SKM-1 (cell line): ENCODE data around the gene ORC5.
"Not testable (repeated sequence)": the region's sequence is repeated elsewhere in the genome, so short reads cannot be mapped to it uniquely, and the experiment has no call there.

Experiments used
- DNase-seq: peaks from one replicate; lab custom pipeline; 2025; ENCODE audit not compliant: unreplicated experiment; lab: John Stamatoyannopoulos, UW

The ORC5 gene

DNA sequence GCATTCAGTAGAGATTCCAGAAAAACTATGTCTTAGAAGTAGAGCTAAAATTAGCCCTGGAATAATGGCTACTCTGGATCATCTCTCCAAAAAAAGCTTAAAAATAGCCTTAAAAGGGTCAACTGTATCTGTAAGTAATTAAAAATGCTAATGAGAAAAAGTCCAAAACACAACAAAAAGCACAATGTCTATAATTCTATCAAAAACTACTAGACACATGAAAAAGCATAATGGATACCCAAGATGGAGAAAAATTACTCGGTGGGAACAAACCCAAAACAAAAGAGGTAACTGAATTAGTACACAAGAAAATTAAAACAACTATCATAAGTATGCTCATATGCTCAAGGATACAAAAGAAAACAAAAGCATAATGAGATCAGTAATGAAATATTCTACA lies 15.4 kb downstream of the ORC5 start:
- DNase-seq: no peak

DNA sequence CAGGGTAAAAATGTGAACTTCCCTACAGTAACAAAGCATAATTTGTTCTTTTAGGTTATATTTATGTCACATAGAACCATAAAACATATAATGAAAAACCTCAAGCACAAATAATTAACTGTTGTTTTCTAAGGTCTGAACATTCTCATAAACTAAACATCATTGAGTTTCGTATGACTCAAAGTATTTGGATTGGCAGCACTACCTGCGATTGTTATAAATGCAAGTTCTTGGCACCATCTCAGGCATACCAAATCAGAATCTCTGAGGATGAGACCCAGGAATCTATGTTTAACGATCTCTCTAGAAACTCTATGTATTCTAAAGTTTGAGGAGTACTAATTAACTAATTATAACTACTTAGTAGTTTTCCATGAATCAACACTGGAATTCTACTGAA lies 22.5 kb downstream of the ORC5 start:
- DNase-seq: no peak

DNA sequence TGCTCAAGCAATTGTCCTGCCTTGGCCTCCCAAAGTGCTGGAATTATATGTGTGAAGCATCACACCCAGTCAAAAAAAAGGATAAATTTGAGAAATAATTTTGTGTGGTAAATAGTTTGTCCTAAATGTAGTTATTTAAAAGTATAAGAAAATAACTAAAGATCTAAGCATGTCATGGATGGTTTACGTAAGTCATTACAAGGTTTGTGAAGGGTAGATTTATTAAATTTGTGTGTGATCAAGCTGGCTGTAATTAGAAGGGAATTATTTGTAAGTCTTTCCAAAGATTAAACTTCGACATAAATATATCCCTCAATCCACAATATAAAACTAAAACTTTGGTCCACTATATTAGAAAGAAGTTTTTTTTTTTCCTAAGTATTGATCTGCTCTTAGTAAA lies 28.6 kb downstream of the ORC5 start:
- DNase-seq: no peak

DNA sequence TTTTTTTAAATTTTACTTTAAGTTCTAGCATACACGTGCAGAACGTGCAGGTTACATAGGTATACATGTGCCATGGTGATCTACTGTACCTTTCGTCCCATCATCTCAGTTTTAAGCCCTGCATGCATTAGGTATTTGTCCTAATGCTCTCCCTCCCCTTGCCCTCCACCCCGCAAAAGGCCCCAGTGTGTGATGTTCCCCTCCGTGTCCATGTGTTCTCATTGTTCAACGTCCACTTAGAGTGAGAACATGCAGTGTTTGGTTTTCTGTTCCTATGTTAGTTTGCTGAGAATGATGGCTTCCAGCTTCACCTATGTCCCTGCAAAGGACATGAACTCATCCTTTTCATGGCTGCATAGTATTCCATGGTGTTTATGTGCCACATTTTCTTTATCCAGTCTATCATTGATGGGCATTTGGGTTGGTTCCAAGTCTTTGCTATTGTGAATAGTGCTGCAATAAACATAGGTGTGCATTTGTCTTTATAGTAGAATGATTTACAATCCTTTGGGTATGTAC lies 30.2 kb downstream of the ORC5 start:
- not testable (repeated sequence) for DNase-seq

DNA sequence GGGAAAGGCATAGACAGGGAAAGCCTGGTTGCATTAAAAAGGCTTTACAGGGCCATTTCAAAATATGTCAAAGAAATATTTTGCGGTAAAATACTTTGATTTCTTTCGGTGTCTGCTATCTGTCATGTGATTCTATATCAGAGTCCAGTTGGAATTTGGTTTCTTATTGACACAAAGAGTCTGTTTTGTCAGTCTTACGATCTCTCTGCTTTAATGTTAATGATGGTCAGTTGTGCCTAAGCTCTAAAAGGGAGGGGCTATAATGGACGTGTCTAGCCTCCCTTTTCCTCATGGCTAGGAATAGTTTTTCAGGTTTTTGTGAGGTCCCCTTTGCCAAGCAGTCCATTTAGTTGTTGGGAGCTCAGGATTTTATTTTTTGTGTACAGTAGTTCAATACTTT lies 31.5 kb downstream of the ORC5 start:
- DNase-seq: no peak

DNA sequence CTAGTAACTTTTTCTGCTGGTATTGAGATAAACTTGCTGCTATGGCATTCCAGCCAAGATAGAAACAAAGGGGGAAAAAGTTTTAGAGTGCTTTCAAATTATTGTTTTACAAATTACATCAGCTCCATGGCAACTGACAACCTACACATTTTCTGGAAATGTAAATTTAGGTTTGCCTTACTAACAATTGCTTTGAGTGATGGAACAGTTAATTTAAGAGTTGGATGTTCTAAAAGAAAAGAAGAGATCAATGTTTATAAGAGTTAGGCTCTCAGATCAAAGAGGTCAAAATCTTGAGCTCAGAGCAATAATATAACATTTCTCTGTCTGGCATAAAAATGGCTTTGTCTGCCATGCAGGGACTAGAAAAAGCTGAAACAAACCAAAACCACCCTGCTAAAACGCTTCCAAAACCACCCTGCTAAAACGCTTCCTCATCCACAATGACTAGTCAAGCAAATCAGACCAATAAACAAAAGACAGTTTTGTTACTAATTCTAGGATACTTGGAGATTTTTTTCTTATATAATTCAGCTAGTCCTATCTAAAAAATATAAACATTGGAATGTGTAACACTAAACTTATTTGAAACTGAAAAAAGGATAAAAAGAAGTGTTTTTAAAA lies 32.3 kb downstream of the ORC5 start:
- DNase-seq: no peak

DNA sequence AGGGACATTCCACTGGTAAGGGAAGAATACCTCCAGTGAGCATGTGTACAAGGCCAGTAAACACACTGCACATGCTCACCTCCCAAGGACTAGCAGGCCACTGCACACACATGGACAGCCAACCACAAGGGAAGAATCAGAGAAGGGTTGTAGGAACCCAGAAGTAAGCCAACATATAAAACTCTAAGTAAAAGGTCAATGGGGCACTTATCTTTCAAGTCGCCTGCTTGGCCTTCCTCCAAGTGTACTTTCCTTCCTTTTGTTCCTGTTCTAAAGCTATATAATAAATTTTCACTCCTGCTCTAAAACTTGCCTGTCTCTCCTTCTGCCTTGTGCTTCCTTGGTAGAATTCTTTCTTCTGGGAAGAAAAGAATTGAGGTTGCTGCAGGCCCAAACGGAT lies 33.0 kb downstream of the ORC5 start:
- DNase-seq: no peak

DNA sequence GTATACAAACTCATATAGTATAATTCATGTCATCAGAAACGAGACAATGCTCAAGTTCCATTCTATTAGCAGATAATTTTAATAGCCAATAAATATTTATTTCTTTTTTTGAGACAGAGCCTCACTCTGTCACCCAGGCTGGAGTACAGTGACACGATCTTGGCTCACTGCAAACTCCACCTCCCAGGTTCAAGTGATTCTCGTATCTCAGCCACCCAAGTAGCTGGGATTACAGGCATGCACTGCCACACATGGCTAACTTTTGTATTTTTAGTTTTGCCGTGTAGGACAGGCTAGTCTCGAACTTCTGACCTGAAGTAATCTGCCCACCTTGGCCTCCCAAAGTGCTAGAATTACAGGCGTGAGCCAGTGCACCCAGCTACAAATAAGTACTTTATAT lies 45.7 kb downstream of the ORC5 start:
- DNase-seq: no peak

DNA sequence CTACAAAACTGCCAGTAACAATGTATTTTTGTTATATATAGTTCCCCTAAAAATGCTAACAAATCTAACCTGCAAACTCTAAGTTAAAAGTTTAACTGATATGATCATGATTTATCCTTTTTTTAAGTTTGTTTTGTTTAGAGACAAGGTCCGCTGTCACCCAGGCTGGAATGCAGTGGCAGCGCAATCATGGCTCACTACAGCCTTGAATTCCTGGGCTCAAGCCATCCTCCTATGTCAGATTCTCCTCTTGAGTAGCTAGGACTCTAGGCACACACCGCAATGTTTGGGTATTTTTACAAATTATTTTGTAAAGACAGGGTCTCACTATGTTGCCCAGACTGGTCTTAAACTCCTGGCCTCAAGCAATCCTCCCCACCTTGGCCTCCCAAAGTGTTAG lies 46.6 kb downstream of the ORC5 start:
- DNase-seq: no peak

DNA sequence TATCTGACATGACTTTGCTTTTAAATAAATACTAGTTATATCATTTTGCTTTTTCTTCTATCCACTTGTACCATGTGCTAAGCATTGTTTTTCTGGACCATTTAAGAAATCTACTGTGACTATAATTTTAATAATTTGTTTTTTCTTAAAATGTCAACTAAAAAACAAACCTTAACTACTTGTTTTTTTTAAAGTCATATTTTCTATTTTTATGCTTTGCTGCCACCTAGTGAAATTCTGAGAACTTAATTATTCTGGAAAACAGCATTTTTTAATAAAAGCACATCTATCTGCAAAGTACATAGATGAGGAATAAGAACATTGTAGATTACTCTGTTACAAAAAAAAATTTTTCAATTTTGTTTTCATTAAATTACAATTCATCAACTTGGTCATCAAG lies 47.4 kb downstream of the ORC5 start:
- DNase-seq: no peak

DNA sequence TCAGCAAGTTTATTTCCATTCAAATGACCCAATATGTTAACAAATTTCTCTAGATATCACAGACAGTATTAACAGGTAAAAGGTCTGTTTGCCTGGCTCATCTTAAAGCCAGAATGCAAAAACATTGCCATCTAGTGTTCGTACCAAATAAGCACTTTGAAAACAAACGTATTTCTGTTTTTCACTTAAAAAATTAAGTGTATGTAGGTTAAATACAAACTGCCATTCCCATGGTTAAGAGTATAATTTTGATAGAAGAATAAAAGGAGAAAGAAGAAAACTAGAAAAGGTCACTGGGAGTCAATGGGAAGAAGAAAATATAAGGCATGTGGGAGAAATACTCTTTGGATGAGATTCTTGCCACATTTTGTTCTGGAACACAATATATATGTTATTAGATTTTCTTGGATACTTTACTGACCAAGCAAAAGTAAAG lies 51.0 kb downstream of the ORC5 start:
- peak; percentile 15 for DNase-seq

DNA sequence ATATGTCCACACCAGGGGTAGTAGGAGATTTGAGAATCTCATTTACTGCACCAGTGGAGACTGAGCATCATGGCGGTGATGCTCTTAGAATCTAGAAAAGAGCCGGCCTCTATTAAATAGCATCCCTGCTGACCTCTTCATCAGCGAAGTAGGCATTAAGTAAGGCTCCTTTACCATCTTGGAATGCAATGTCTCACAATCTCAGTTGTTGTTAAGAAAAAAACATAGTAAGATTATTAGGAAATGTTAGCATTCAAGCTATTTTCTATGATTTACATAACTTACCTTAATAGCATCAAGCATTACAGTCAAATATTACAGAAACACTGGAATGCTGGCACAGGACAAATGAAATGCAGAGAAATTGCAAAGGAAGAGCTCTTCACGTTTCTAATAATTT lies 54.5 kb downstream of the ORC5 start:
- no peak for DNase-seq

DNA sequence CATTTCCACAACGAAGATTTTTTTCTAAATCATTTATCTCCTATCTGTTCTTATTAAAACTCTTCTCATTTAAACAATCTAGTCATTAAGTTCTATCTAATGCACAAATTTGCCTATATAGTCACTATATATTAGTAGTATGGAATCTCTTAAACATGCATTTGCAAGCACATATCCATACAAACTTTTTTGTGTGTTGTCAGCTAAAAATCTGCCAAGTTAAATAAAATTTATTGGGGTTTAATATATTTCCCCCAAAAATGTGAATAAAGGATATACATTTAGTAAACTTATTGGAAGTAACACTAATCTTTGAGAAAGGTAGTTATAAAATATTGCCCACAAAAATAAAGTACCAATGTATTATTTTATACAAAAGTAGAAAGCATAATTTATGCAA lies 55.3 kb downstream of the ORC5 start:
- no peak for DNase-seq

DNA sequence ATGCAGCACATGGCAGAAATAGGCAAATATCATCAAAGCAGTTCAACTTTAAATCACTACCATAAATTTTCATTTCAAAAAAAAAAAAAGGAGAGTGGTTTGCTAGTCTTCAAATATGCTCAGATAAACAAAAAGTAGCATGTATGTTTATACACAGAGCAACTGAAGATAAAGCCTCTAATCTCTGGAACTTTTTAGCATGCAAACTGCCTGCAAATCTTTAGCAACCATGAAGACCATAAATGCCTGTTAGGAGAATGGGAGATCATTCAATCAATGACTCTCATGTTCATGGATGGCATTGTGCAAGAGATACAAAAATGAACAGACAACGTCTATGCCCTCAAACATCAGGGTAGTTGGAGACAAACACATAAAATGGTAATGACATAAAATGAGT lies 57.3 kb downstream of the ORC5 start:
- DNase-seq: no peak

DNA sequence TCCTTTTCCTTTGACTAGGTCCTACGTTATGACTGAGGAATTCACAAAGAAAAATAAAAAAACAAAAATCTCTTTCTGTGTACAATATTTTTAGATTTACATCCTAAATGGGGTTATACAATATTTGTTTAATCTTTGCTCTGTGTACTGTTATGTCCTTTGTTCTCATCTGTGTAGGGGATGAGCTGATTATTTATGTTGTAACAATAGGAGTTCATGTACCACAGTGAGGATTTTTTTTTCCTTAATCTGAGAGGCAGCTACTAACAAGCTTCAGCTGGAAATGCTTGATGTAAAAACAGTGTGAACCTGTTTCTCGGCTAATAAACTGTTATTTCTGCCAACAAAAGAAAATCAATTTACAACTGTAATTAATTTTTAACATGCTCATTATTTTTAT lies 58.0 kb downstream of the ORC5 start:
- no peak for DNase-seq

DNA sequence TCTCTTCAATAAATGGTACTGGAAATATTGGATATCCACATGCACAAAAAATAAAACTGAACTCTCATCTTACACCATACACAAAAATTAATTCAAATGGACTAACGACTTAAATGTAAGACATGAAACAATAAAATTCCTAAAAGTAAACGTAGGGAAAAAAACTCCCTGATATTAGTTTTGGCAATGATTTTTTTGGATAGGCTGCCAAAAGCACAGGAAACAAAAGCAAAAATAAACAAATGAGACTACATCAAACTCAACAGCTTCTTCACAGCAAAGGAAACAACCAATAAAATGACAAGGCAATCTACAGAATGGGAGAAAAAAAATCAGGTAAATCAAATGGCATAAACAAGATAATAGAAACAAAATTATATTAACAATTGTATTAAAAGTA lies 65.7 kb downstream of the ORC5 start:
- DNase-seq: no peak

DNA sequence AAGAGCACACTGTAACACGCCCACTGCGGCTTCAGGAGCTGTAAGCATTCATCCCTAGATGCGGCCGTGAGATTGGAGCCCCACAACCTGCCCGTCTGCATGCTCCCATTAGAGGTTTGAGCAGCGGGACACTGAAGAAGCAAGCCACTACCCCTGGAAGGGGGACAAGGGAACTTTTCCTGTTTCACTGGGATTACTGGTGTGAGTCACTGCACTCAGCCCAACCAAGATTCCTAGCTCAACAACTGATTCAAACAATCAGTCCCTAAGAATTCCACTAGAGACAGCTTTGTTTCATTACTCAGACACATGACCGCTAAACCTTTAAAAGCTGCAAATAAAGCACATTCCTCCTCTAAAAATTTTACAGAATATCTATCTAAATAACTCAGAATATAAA lies 69.8 kb downstream of the ORC5 start:
- no peak for DNase-seq

DNA sequence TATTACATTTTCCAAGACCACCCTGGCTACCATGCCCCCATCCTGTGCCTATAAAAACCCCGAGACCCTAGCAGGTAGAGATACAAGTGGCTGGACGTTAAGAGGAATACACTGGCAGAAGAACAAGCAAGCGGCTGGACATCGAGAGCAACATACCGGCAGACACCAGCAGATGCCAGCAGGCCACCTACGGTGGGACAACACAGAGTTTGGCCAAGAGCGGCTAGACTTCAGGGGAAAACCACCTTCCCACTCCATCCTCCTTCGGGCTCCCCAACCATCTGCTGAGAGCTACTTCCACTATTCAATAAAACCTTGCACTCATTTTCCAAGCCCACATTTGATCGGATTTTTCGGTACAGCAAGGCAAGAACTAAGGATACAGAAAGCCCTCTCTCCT lies 70.3 kb downstream of the ORC5 start:
- no peak for DNase-seq

DNA sequence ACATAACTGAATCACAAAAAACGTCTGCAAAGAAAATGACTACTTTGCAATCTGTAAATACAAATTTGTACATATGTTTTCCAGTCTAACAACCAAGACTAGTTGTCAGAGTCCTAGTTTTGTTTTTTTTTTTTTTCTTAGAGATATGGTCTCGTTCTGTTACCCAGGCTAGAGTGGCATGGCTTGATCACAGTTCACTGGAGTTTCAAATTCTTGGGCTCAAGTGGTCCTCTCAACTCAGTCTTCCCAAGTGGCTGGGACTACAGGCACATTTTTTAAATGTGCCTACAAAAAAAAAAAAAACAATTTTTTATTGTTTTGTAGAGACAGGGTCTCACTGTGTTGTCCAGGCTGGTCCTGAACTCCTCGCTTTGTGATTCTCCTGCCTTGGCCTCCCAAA lies 70.8 kb downstream of the ORC5 start:
- no peak for DNase-seq

DNA sequence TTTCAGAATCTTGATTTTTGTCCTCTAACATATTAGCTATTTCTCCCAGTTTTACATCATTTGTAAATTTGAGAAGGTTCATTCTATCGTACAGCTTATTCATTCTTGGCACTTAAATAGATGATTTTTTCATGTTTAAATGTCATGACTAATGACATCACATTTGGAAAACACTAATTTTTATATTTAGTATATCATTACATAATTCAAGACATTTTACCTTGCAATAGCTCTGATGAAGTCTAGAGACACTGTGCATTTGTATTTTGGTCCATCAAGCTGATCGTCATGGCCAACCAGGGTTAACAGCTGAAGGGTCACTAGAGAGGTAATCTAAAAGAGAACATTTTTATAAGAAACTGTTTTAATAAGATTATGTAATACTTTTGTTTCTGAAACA lies 71.3 kb downstream of the ORC5 start:
- DNase-seq: no peak

DNA sequence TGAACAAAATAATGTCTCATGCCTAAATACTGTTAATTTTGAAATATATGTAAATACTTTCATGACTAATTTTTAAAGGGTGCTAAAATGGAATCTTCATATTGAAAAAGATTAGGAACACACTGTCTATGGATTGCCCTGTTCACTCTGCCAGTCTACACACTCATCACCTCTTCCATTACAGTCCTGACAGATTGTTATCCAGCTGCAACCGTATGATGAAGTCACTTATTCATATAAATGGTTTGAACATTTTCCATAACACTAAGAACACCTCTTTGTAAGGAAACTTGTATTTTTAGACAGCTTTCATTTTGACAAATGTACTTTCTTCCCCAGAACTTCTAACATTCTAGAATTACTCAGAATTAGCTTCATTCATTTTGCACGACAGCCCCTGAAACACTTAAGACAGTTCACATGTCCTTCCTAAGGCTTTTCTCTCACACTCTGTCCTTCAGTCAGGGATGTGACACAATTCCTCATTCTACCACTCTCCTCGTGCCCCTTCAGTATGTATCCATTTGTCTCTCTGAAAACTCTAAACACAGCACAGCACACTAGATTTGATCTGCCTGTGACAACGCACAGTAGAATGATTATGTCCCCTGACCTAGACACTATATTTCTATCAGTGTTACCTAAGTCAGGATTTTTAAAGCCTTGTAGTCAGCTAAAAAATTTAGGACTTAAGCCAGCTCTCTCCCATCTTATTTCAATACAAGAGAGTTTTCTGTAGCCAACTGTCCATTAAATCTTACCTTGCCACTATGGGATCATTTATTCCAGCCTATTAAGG lies 71.9 kb downstream of the ORC5 start:
- no peak for DNase-seq

DNA sequence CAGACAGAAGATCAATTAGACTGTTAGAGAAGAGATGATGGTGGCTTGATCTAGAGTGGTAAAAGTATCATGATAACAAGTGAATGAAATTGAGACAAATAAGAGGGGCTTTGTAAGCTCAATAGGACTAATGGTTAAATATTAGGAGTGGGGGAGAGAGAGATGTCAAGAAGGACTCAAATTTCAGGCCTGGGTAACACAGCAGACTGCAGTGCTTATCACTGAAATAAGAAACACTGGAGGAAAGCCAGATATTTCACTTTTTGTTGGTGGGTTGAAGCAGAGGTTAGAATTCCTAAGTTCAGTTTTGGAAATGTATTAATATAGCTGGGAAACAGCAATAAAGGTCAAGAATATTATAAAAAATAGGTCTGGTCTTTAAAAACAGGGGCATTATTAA lies 74.6 kb downstream of the ORC5 start:
- no peak for DNase-seq

DNA sequence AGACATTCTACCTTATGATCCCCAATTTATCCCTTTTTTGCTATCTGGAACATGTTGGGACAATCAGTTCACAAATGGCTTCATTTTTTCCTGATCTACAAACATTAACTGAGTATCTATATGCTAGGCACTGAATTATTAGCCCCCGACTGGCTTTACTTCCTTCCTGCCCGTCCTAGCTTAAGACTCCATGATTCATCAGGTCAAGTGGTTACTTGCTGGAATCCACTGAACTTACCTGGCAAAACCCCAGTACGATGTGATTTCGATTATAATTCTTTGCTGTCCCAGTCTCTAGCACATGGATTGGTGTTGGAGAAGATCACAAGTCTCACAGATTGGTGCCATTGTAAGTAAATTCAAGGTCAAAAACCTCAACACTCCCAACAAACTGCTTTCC lies 77.1 kb downstream of the ORC5 start:
- no peak for DNase-seq
